ENCODE measurements around the gene MPZL1. TPM values are rescaled to one million over a fixed set of nuclear protein-coding genes. Genes with fewer than 3 reads are reported as not detected.

Gene MPZL1
- total and polyA plus RNA-seq, 2 of the 13 experiments (the other 11 are each of a cell fraction or from before 2014, with no cell fraction given): 38.0 to 68.7 TPM

GRCh38 chr1:167715157-167715999 is 6.4 kb upstream of the MPZL1 start (continued):
- TF ChIP-seq TP53 (CRISPR knock-in tag; conservative IDR thresholded peaks at IDR 0.05) (no peak), TOE1 (CRISPR knock-in tag; IDR thresholded peaks at IDR 0.05) (peak; percentile 34; the same call in 1 of the 2 replicates), KDM1A (CRISPR knock-in tag; IDR thresholded peaks at IDR 0.05) (peak; percentile 65; the same call in 1 of the 2 replicates), ZNF264 (CRISPR knock-in tag; IDR thresholded peaks at IDR 0.05) (peak; percentile 73), ZNF878 (CRISPR knock-in tag; IDR thresholded peaks at IDR 0.05) (peak; percentile 70; the same call in 1 of the 2 replicates), ZNF512B (CRISPR knock-in tag; IDR thresholded peaks at IDR 0.05; ENCODE audit: borderline replicate concordance) (peak; percentile 72; the same call in 1 of the 2 replicates), KLF9 (CRISPR knock-in tag; IDR thresholded peaks at IDR 0.05; ENCODE audit: low read depth) (0 out of 2 replicates have a peak, but pooled peaks have one; percentile 61), CCDC6 (CRISPR knock-in tag; IDR thresholded peaks at IDR 0.05) (peak; percentile 58; the same call in 1 of the 2 replicates), HDAC1 (CRISPR knock-in tag; IDR thresholded peaks at IDR 0.05) (peak; percentile 46; the same call in 1 of the 2 replicates), TRIM24 (CRISPR knock-in tag; IDR thresholded peaks at IDR 0.05) (no peak), ZNF816 (CRISPR knock-in tag; IDR thresholded peaks at IDR 0.05; ENCODE audit: borderline replicate concordance) (no peak), NAIF1 (CRISPR knock-in tag; IDR thresholded peaks at IDR 0.05; ENCODE audit: borderline replicate concordance) (no peak), BATF2 (CRISPR knock-in tag; IDR thresholded peaks at IDR 0.05) (no peak), NR2F1 (CRISPR knock-in tag; IDR thresholded peaks at IDR 0.05) (0 out of 4 replicates have a peak, but pooled peaks of 1 of the 2 experiments have one; percentile 5), GABPA (IDR thresholded peaks at IDR 0.05; ENCODE audit: low read depth, low read length) (no peak), GABPA (CRISPR knock-in tag; IDR thresholded peaks at IDR 0.05; ENCODE audit: low read depth) (0 out of 2 replicates have a peak, but pooled peaks have one; percentile 10), TBL1XR1 (IDR thresholded peaks at IDR 0.05; ENCODE audit: borderline replicate concordance, low read length, partially characterized antibody) (peak; percentile 33), FLYWCH1 (CRISPR knock-in tag; IDR thresholded peaks at IDR 0.05) (peak; percentile 1; the same call in 1 of the 2 replicates), ZNF780A (CRISPR knock-in tag; IDR thresholded peaks at IDR 0.05) (no peak; the same call in 1 of the 2 replicates), NCOA5 (CRISPR knock-in tag; IDR thresholded peaks at IDR 0.05) (no peak), ZNF766 (CRISPR knock-in tag; IDR thresholded peaks at IDR 0.05; ENCODE audit: borderline replicate concordance) (0 out of 2 replicates have a peak, but pooled peaks have one; percentile 3), PHF21A (CRISPR knock-in tag; IDR thresholded peaks at IDR 0.05) (no peak; the same call in 1 of the 2 replicates), HNF4G (IDR thresholded peaks at IDR 0.05; ENCODE audit: borderline replicate concordance, low read depth, low read length) (no peak), HNF4G (CRISPR knock-in tag; IDR thresholded peaks at IDR 0.05; ENCODE audit: borderline replicate concordance, low read depth) (no peak), ETS1 (CRISPR knock-in tag; IDR thresholded peaks at IDR 0.05) (no peak), MZF1 (CRISPR knock-in tag; IDR thresholded peaks at IDR 0.05; ENCODE audit: borderline replicate concordance) (no peak), SIX4 (CRISPR knock-in tag; IDR thresholded peaks at IDR 0.05) (no peak)
